ENCODE measurements around the gene DUSP22. TPM values are rescaled to one million over a fixed set of nuclear protein-coding genes. Genes with fewer than 3 reads are reported as not detected.

DUSP22 gene
- total and polyA plus RNA-seq, 2 of the 8 experiments (the other 6 are each of a cell fraction or from before 2014, with no cell fraction given) = 15.5 to 32.4 TPM

DNA sequence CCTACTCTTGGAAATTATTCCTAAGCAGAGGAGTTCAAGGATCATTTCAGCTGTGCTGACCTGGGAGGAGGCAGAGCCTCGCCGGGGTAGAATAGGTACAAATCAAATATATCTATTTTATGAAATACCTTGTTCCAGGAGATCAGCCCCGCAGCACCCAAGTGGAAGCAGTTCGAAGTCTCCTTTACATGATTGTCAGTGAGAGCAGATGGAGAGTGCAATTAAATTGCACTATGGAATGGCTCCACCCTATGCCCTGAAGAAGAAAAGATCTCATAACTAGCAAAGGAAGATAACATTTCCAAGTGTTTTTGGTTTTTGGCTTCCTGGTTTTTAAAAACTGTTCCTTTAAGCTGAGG is 31.4 kb downstream of the DUSP22 start (continued):
- TF ChIP-seq, protein P1, sequence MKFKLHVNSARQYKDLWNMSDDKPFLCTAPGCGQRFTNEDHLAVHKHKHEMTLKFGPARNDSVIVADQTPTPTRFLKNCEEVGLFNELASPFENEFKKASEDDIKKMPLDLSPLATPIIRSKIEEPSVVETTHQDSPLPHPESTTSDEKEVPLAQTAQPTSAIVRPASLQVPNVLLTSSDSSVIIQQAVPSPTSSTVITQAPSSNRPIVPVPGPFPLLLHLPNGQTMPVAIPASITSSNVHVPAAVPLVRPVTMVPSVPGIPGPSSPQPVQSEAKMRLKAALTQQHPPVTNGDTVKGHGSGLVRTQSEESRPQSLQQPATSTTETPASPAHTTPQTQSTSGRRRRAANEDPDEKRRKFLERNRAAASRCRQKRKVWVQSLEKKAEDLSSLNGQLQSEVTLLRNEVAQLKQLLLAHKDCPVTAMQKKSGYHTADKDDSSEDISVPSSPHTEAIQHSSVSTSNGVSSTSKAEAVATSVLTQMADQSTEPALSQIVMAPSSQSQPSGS (IDR thresholded peaks at IDR 0.05; ENCODE audit: low read length) = no peak
